ENCODE measurements around the gene ETV5. TPM values are rescaled to one million over a fixed set of nuclear protein-coding genes. Genes with fewer than 3 reads are reported as not detected.

The ETV5 gene
- total and polyA plus RNA-seq, 2 of the 4 experiments (the other 2 are of a cell fraction): 15.7 to 20.1 TPM

GRCh38 chr3:186075489-186075888, 33.4 kb downstream of the ETV5 start:
- in situ Hi-C loops (cut with MboI; ENCODE audit: low sequenced_read_pairs) (no loop called here), dilution Hi-C loops (cut with HindIII; ENCODE audit: low sequenced_read_pairs, unreplicated experiment) (no loop called here), intact Hi-C loops (cut with micrococcal nuclease) (no loop called here)
- TF ChIP-seq MXI1 (IDR thresholded peaks at IDR 0.05; ENCODE audit: borderline replicate concordance, low read depth, low read length) (no peak), BHLHE40 (IDR thresholded peaks at IDR 0.05; ENCODE audit: low read depth, low read length) (no peak), RAD21 (IDR thresholded peaks at IDR 0.05; ENCODE audit: low read length) (no peak), CTCF (conservative IDR thresholded peaks at IDR 0.05; ENCODE audit: low read depth, low read length) (no peak), MAZ (IDR thresholded peaks at IDR 0.05; ENCODE audit: borderline replicate concordance, low read depth, low read length) (no peak), CHD1 (IDR thresholded peaks at IDR 0.05; ENCODE audit: low read depth, low read length) (no peak), SMC3 (IDR thresholded peaks at IDR 0.05; ENCODE audit: low read depth, low read length) (no peak), RCOR1 (IDR thresholded peaks at IDR 0.05; ENCODE audit: insufficient replicate concordance, low read length) (no peak), FOS (IDR thresholded peaks at IDR 0.05; ENCODE audit: low read depth, low read length) (no peak), RFX5 (IDR thresholded peaks at IDR 0.05; ENCODE audit: low read depth, low read length) (no peak), USF2 (IDR thresholded peaks at IDR 0.05; ENCODE audit: low read depth, low read length) (no peak), ELK1 (IDR thresholded peaks at IDR 0.05; ENCODE audit: borderline replicate concordance, low read depth, low read length) (no peak), CEBPB (IDR thresholded peaks at IDR 0.05; ENCODE audit: low read depth, low read length) (no peak), NFE2L2 (IDR thresholded peaks at IDR 0.05; ENCODE audit: low read depth, low read length) (no peak), MAFK (IDR thresholded peaks at IDR 0.05; ENCODE audit: low read depth, low read length) (no peak), POLR2A (IDR thresholded peaks at IDR 0.05; ENCODE audit: low read depth, low read length) (no peak)
- BruUV-seq (replicated peaks): no TSS peak
- Histone ChIP-seq H2BK20ac (ENCODE audit: low read depth, low read length) (no peak overlapping the region), H3K4ac (ENCODE audit: low read depth, low read length) (no peak overlapping the region), H4K5ac (ENCODE audit: low read depth, low read length) (no peak overlapping the region), H3K56ac (ENCODE audit: extremely low read depth, insufficient read depth, low read length) (no peak overlapping the region), H2AK5ac (ENCODE audit: low read depth, low read length) (no peak overlapping the region), H2BK15ac (ENCODE audit: low read depth, low read length) (no peak overlapping the region), H3K9ac (ENCODE audit: low read depth, low read length) (no peak overlapping the region), H3K27ac (ENCODE audit: insufficient read depth, low read length) (no peak overlapping the region), H3K36me3 (ENCODE audit: control insufficient read depth, insufficient read depth, low read length) (peaks cover 15% of the 10 kb centered on the region), H3K4me3 (ENCODE audit: insufficient read depth, low read depth, low read length) (no peak overlapping the region), H2BK5ac (ENCODE audit: low read depth, low read length, poor library complexity, severe bottlenecking) (no peak overlapping the region), H3K79me1 (ENCODE audit: low read depth in 1 of 2, low read length in 2 of 2) (peaks cover 7 to 17% of the 10 kb centered on the region in 2 experiments), H4K8ac (ENCODE audit: low read depth in 2 of 2, low read length in 2 of 2) (no peak overlapping the region), H4K20me1 (ENCODE audit: insufficient read depth, low read length) (no peaks in the 10 kb centered on the region; the same call in 1 of the 2 replicates), H3K4me2 (ENCODE audit: low read depth, low read length) (no peak overlapping the region), H2AK9ac (replicated peaks; ENCODE audit: low read depth, low read length, poor library complexity) (no peak overlapping the region), H2AFZ (replicated peaks; ENCODE audit: low read length, poor library complexity) (no peak overlapping the region), H3K27me3 (ENCODE audit: control insufficient read depth, insufficient read depth, low read length) (no peaks in the 10 kb centered on the region), H2BK120ac (ENCODE audit: low read depth, low read length) (no peak overlapping the region), H4K91ac (ENCODE audit: insufficient read depth, low read depth, low read length) (no peak overlapping the region), H3K4me1 (ENCODE audit: control insufficient read depth, insufficient read depth, low read length) (peaks cover 4% of the 10 kb centered on the region; the same call in 1 of the 2 replicates), H3K23ac (ENCODE audit: low read depth, low read length) (no peak overlapping the region), H3K9me1 (ENCODE audit: insufficient read depth, low read length) (peaks cover 5% of the 10 kb centered on the region; the same call in 1 of the 2 replicates), H3K14ac (replicated peaks; ENCODE audit: low read depth, low read length) (no peak overlapping the region), H3K9me3 (ENCODE audit: control insufficient read depth, insufficient read depth, low read length) (no peaks in the 10 kb centered on the region), H3K18ac (ENCODE audit: low read depth, low read length) (no peak overlapping the region)
- no peak for DNase-seq
- ATAC-seq (ENCODE audit: low read depth): no peak
- no CpG with 5 or more reads among the region's 2 CpGs for WGBS, 2 experiments (ENCODE audit: extremely low coverage in 2 of 2, insufficient read length in 1 of 2)
- ChIA-PET POLR2A (ENCODE audit: unreplicated experiment) (no interaction called here), CTCF (no interaction called here)

Data from IMR-90 (cell line).